G401 (cell line): Measurements from ENCODE around the gene CNGB1. TPM values are rescaled to one million over a fixed set of nuclear protein-coding genes. Genes with fewer than 3 reads are reported as not detected.
"Not testable (repeated sequence)": the region's sequence is repeated elsewhere in the genome, so short reads cannot be mapped to it uniquely, and the experiment has no call there.

Experiments used
- DNase-seq: peaks from one replicate; pipeline ENCODE4 v3.0.0-alpha.2; 2015; ENCODE audit warnings: low spot score
- in situ Hi-C: cut with HindIII; loops from 2 replicates; pipeline ENCODE4 v1.10.0; 2016; ENCODE audit warnings: low sequenced_read_pairs, mixed read lengths
- total RNA-seq: library from RNA; depleted of rRNA; stranded (reverse); fragments of >200 nt; shearing (Covaris generic); gene quantifications from 2 replicates; pipeline ENCODE4 v1.2.3, GENCODE V29; 2014

CNGB1 gene
- total RNA-seq, 1 experiment from 2014 or later, result not detected

DNA sequence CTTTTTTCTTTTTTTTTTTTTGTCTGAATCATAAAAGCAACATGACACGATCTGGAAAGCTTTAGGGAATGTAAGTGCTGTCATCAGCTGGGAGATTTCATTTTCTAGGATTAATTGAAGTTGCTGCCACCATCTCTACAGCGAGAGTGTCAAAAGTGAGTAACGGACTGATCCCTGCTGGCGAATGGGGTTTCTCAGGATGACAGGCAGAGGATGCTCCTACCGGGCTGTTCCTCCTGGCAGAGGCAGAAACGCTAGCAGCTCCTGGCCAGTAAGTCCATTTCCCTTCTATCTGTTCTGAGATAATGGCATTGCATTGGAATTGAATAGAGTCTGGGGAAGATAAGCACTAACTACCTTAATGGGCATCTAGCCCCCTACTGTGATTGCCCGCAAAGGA, 88.1 kb downstream of the CNGB1 start:
- DNase-seq, result no peak
- in situ Hi-C loops, result loop anchor here (5.0 kb wide), 1 partner anchor 105 kb away; no protein-coding TSS in a partner anchor

DNA sequence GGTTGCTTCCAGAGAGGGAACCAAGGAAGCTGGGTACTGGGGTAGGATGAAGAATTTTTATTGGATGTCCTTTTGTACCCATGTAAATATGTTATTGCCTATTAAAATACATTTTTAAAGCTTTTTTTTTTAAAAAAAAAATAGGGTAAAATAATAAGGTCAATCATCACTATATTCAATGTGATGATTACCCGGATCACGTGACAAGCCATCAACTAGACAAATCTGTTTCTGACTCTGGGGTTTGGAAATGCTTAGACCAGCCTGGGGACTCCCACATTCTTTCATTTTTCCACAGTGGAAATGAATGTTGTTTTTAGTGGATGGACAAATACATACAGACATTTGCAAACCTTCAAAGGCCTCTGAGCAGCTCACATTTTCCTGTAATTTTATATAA, 88.7 kb downstream of the CNGB1 start:
- in situ Hi-C loops, result loop anchor here (5.0 kb wide), 1 partner anchor 105 kb away; no protein-coding TSS in a partner anchor
- DNase-seq, result no peak

- no peak for DNase-seq
- in situ Hi-C loops, result no loop called here
Observed at GRCh38 chr16:57878586-57878985, 92.3 kb downstream of the CNGB1 start.

GRCh38 chr16:57876210-57876609, 94.7 kb downstream of the CNGB1 start:
- in situ Hi-C loops, result no loop called here

GRCh38 chr16:57875347-57875746, 95.6 kb downstream of the CNGB1 start:
- in situ Hi-C loops, result no loop called here
- no peak for DNase-seq

More at GRCh38 chr16:57876210-57876609, 94.7 kb downstream of the CNGB1 start:
- no peak for DNase-seq

DNA sequence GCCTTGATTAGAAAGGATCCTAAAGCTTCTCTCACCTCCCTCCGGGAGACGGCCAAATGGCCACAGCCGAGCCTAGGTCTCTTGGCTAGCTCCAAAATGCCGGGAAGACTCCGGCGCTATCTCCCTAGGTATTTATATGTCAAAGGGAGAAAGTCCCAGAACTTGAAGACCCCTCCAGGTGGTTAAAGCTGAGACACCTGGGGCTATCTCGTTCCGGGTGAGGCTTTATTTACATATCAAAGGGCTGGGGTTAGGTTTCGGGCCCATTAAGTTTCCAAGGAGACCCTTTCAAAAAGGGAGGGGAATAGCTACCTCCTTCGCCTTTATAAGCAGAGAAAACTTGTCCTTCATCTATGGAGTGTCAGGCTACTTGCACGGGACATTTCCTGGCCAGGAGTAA, 97.7 kb downstream of the CNGB1 start:
- in situ Hi-C loops, result no loop called here
- DNase-seq, result no peak

GRCh38 chr16:57872764-57873163, 98.2 kb downstream of the CNGB1 start:
- DNase-seq, in situ Hi-C loops: not testable (repeated sequence)

DNA sequence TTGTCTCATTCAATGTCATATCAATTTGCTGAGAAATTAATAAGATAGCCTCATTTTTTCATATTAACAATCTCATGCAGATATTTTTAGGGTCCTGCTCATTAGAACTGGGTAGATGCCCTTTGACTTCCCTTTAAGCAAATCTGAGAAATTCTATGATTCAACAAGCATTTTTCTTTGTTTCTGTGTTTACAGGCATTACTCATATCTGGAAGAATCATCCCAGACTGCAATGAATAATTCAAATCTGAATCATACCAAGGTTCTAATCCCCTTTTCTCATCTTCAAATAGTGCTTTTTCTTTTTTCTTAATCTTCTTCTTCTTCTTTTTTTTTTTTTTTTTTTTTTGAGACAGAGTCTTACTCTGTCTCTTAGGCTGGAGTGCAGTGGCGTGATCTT, 99.5 kb downstream of the CNGB1 start:
- in situ Hi-C loops, result no loop called here
- no peak for DNase-seq

DNA sequence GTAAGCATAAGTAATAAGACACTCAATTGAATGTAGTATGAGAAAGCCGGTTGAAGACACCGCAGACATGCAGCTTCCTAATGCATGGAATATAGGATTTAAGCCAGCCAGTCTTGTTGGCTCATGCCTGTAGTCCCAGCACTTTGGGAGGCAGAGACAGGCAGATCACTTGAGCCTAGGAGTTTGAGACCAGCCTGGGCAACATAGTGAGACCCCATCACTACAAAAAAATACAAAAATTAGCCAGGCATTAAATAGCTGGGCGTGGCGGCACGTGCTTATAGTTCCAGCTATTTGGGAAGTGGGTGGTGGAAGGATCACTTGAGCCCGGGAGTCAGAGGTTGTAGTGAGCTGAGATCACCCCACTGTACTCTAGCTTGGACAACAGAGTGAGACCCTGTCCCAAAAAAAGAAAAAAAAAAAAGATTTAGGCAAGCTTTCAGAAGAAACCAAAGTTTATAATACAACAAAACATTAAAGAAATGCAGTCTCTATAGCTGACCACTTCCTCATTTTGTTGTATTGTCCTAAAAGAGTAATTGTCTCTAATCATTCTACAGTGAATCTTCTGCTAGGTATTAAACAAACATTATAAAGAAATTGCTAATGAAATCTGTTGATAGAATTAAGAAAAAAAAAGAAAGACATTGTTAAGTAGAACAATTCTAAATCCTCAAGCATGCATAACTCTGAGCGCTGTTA, 100.0 kb downstream of the CNGB1 start:
- in situ Hi-C loops, result no loop called here
- no peak for DNase-seq

GRCh38 chr16:57868913-57869520, 101.9 kb downstream of the CNGB1 start:
- no peak for DNase-seq
- in situ Hi-C loops, result no loop called here

DNA sequence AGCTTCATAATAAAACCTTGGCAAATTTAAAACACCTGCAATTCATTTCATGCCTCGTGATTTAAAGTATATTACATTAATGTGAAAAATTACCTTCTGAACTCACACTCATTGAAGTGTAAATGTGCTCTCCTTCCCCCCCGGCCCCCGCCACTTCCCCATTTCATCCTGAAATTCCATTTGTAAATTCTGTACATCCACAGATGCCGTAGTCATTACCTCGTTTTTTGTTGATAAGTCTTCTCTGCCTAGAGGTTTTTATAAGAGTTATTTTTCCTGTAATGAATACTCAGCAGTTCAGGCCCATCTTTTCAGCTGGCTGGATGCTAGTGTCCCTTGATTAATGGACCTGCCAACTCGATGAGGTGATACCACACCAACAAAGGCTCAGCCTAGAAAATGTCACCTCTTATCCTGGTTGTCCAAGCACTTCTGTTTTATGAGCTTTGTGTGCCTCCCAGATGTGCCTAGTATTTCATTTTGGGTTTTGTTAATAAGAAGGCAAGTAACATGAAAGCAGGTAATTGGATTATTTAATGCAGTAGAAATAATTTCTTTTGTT, 103.8 kb downstream of the CNGB1 start:
- DNase-seq, result no peak
- in situ Hi-C loops, result no loop called here

- no peak for DNase-seq
- in situ Hi-C loops, result no loop called here
Observed at GRCh38 chr16:57866529-57866918, 104.4 kb downstream of the CNGB1 start.

- in situ Hi-C loops, result no loop called here
- DNase-seq, result no peak
Observed at GRCh38 chr16:57865746-57866528, 105.0 kb downstream of the CNGB1 start.

DNA sequence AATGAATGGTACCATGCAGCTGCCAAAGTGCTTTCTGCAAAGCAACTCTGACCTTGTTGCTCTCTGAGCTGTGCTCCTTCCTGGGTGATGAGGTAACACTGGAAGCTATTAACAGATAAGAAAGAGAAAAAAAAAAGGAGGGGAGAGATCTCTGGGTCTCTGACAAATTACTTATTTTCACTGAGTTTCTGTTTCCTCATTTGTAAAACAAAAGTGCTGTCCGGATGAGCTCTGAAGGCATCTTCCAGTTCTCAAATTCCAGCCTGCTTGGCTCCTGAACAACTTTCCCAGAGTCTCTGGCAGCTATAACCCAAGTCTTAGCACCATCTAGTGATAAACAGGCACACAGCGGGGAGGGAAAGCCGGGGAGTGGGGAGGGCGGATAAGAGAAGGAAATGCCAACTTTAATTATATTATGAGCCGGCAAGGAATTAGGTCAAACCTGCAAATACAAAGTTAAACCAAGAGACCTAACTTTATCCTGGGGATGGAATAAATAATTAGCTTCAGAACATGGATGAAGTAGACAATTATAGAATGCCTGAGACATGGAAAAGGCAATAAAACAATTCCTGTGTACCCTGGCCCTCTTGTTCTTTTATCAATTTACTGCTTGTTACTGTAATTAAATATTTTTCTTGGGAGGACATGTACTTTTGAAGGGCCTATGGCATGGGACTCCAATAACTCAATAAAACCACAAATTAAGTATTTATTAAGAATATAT, 107.3 kb downstream of the CNGB1 start:
- DNase-seq, result peak; percentile 42
- in situ Hi-C loops, result no loop called here

DNA sequence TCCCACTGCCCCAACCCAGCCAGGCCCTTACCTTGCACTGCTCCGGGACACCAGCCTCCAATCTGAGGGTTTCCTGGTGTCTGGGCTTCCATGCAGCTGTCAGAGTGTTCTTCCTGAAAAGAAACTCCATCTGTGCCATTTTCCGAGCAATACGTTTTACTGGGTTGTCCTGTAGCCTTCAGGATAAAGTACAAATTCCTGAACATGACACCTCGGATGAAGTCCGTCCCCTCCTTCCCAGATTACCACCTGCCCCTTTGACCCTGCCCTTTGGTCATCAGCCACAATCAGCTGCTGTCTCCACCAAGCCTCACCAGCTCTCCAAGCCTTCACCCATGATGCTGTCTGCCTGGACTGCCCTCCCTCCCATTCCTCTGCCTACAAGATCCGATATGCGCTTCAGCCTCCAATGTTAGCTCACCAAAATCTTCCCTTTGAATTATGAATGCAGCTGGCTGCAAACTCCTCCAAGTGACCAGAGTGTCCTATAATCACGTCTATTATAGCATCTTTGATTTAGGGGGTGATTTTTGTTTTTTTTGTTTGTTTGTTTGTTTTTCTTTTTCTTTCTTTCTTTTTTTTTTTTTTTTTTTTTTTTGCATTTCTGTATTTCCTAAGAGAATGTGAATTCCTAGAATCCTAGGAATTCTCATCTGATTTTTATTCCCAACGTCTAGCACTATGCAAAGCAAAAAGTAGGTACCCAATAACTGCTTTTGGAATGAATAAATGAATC, 108.1 kb downstream of the CNGB1 start:
- in situ Hi-C loops, result no loop called here
- DNase-seq, result no peak

DNA sequence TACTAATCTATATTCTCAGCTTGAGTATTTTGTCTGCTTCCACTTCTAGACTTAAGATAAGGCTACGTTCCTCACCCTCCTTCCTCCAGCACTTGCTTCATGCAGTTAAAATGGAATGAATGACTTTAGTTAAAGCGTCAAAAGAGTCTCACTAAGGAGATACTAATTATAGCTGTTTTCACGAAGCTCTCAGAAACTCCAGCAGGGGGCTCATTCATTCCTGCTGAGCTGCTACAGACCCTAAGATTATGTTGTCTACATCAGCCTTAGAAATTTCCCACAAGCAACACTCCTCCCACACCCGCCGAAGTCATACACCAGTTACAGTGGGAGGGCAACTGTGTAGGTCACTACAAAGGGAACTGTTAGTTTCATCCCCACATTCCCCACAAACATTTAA, 111.6 kb downstream of the CNGB1 start:
- in situ Hi-C loops, result no loop called here
- DNase-seq, result no peak

- DNase-seq, result no peak
- in situ Hi-C loops, result no loop called here
Observed at GRCh38 chr16:57858635-57859034, 112.3 kb downstream of the CNGB1 start.

DNA sequence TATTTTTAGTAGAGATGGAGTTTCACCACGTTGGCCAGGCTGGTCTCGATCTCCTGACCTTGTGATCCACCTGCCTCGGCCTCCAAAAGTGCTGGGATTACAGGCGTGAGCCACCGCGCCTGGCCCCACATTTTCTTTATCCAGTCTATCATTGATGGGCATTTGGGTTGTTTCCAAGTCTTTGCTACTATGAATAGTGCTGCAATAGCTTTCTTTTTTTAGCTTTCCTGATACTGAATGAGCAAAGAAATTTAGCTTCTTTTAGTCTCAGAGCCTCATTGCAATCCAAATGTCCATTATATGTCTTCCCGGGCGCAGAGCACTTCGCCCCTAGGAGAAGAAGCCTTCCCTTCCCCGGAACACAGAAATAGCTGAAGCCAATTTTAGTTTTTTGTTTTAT, 112.9 kb downstream of the CNGB1 start:
- in situ Hi-C loops, DNase-seq: not testable (repeated sequence)

GRCh38 chr16:57855188-57855587, 115.7 kb downstream of the CNGB1 start:
- in situ Hi-C loops, result no loop called here
- DNase-seq, result no peak
